GM10248 (cell line): ENCODE measurements around the gene NOXRED1.

Source experiments
- CTCF ChIA-PET: fragments of 300-600 bp; sonication (Branson Sonifier 250); formaldehyde crosslinking; extraction: SDS; loops from one replicate; lab custom pipeline; 2021; ENCODE audit warnings: antibody characterized with exemption; lab: Yijun Ruan, JAX
- POLR2A ChIA-PET: fragments of 350-650 bp; sonication (Branson Sonifier 250); formaldehyde crosslinking; extraction: SDS; loops from one replicate; lab custom pipeline; 2020; ENCODE audit warnings: antibody characterized with exemption; lab: Yijun Ruan, JAX
- DNase-seq: peaks from one replicate; pipeline ENCODE4 v3.0.0; 2012; ENCODE audit errors: extremely low spot score
- TF ChIP-seq, protein P1 (sequence below): IDR thresholded peaks from 2 replicates; pipeline ENCODE4 v1.5.1; 2012; ENCODE audit warnings: mild to moderate bottlenecking, low read depth; ENCODE audit errors: extremely low read depth, missing control alignments, control extremely low read depth

The NOXRED1 gene

DNA sequence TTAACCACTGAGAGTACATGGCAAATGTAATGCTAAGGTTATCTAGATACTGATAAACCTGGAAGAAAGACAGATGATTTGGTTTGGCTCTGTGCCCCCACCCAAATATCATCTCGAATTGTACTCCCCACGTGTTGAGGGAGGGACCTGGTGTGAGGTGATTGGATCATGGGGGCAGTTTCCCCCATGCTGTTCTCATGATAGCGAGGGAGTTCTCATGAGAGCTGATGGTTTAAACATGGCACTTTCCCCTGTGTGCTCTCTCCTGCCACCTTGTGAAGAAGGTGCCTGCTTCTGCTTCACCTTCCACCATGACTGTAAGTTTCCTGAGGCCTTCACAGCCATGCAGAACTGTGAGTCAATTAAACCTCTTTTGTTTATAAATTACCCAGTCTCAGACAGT lies 14.2 kb downstream of the NOXRED1 start:
- TF ChIP-seq, protein P1, sequence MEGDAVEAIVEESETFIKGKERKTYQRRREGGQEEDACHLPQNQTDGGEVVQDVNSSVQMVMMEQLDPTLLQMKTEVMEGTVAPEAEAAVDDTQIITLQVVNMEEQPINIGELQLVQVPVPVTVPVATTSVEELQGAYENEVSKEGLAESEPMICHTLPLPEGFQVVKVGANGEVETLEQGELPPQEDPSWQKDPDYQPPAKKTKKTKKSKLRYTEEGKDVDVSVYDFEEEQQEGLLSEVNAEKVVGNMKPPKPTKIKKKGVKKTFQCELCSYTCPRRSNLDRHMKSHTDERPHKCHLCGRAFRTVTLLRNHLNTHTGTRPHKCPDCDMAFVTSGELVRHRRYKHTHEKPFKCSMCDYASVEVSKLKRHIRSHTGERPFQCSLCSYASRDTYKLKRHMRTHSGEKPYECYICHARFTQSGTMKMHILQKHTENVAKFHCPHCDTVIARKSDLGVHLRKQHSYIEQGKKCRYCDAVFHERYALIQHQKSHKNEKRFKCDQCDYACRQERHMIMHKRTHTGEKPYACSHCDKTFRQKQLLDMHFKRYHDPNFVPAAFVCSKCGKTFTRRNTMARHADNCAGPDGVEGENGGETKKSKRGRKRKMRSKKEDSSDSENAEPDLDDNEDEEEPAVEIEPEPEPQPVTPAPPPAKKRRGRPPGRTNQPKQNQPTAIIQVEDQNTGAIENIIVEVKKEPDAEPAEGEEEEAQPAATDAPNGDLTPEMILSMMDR: peak; percentile 25
- CTCF ChIA-PET: no interaction called here
- POLR2A ChIA-PET: no interaction called here
- no peak for DNase-seq

DNA sequence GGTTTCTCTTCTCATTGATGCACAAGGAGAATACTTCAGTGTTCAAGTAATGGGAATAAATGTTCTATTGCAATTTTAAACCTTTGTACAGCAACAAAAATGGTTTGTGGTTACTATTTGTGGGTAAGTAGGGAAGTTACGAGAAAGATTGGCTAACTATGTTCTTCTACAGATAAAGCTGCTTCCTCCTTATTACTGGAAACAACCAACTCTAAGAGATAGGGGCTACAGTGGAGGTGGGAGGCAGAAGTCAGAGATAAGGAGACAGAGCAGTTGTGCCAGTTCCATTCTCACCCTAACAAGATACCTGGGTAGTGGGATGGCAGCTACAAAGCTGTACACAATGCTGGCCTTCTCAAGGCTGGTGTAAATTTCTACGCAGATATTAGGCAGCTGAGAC lies 16.2 kb downstream of the NOXRED1 start:
- TF ChIP-seq, protein P1: no peak
- ChIA-PET CTCF (interaction anchor here (1.1 to 1.7 kb wide), 3 partner anchors 21 to 91 kb away, joined by 4 to 5 read pairs (median 5); no protein-coding TSS in a partner anchor), POLR2A (no interaction called here)
- no peak for DNase-seq

DNA sequence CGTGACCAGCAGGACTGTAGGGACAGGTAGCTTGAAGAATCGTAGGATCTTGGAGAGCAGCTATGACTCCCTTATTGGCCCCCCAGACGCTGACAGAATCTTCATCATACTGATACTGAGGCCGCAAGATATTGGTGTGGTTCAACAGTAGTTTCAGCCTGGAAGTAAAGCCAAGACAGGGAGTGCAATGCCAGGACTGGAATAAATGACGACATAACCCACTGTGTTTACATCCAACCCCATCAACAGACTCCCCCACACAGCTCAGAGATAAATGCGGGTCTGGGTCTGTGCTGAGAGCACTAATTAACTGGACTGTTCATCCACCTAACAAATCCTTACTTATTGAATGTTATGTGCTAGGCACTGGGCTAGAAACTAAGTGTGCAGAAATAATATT lies 16.6 kb downstream of the NOXRED1 start:
- no peak for DNase-seq
- ChIA-PET POLR2A (no interaction called here), CTCF (interaction anchor here (0.8 to 1.7 kb wide), 4 partner anchors 16 to 90 kb away, joined by 3 to 5 read pairs (median 4); no protein-coding TSS in a partner anchor)
- TF ChIP-seq, protein P1: no peak

DNA sequence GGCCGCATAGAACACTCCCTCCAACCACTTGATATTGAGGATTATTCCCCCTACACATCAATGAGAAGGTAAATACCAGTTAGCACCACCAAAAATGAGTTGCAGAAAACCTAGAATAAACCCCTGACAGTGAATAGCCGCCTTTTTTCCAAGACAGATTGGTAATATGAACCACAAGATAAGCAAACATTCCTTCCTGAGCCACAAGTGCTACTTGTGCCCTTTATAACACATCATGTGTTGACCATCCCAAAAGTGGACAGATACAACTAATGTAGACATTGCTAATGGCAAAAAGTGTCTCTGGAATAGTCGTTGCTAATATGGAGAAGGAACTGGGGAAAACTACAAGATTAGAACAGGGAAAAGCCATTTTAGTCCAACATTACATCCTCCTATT lies 17.2 kb downstream of the NOXRED1 start:
- CTCF ChIA-PET: interaction anchor here (0.8 to 1.7 kb wide), 3 partner anchors 15 to 90 kb away, joined by 3 to 5 read pairs (median 5); no protein-coding TSS in a partner anchor
- DNase-seq: no peak
- TF ChIP-seq, protein P1: no peak
- POLR2A ChIA-PET: interaction anchor here (0.6 kb wide), 1 partner anchor 13 kb away, joined by 3 read pairs; no protein-coding TSS in a partner anchor

DNA sequence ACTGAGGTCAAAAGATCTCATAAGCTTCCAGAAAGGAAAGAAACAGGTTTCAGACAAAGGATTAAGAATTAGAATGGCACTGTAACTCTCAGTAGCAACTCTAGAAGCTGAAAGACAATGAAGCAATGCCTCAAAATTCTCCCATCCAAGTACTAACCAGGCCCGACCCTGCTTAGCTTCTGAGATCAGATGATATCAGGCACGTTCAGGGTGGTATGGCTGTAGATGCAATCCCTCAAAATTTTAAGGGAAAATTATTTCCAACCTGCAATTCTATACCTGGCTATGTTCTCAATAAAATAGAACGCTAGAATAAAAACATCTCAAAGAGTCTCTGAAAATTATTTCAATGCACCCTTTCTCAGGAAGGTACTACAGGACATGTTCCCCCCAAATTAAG lies 19.6 kb downstream of the NOXRED1 start:
- CTCF ChIA-PET: no interaction called here
- TF ChIP-seq, protein P1: no peak
- no peak for DNase-seq
- POLR2A ChIA-PET: no interaction called here

DNA sequence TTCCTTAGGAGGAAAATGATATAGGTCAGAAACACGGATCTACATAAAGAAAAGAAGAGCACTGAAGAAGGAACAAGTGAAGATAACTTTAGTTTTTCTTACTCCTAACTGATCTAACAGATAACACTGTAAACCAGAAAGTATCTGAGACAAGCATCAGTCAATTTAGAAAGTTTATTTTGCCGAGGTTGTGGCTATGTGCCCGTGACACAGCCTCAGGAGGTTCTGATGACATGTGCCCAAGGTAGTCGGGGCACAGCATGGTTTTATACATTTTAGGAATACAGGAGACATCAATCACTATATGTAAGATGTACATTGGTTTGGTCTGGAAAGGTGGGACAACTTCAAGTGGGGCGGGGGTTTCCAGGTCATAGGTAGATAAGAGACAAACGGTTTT lies 23.1 kb downstream of the NOXRED1 start:
- POLR2A ChIA-PET: no interaction called here
- CTCF ChIA-PET: no interaction called here
- TF ChIP-seq, protein P1: no peak
- DNase-seq: no peak

DNA sequence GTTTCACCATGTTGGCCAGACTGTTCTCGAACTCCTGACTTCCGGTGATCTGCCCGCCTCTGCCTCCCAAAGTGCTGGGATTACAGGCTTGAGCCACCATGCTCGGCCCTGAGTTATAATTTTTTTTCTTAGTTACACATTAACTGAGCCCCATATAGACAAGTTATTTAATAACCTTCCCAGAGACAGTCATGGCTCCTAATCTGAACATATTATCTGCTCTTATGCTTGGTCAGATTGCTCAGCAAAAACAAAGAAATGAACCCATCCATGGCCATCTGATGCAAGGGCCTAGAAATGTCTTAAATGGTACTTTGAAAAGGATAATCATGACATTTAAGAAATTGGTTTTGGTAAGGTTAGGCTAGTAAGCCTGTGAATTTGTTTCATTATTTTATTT lies 33.1 kb downstream of the NOXRED1 start:
- ChIA-PET CTCF (interaction anchor here (1.0 kb wide), 1 partner anchor 16 kb away, joined by 3 read pairs; no protein-coding TSS in a partner anchor), POLR2A (no interaction called here)
- TF ChIP-seq, protein P1: no peak
- no peak for DNase-seq
